SIG-M5 treated with dmso at 0.1 percent for 504 hours (cell line): ENCODE data around the gene CFAP221.
A peak's percentile ranks its signal among the peaks of the same experiment; 100 is the strongest.

Experiments used
- DNase-seq: peaks from one replicate; lab custom pipeline; 2025; ENCODE audit not compliant: unreplicated experiment; lab: John Stamatoyannopoulos, UW

The CFAP221 gene

DNA sequence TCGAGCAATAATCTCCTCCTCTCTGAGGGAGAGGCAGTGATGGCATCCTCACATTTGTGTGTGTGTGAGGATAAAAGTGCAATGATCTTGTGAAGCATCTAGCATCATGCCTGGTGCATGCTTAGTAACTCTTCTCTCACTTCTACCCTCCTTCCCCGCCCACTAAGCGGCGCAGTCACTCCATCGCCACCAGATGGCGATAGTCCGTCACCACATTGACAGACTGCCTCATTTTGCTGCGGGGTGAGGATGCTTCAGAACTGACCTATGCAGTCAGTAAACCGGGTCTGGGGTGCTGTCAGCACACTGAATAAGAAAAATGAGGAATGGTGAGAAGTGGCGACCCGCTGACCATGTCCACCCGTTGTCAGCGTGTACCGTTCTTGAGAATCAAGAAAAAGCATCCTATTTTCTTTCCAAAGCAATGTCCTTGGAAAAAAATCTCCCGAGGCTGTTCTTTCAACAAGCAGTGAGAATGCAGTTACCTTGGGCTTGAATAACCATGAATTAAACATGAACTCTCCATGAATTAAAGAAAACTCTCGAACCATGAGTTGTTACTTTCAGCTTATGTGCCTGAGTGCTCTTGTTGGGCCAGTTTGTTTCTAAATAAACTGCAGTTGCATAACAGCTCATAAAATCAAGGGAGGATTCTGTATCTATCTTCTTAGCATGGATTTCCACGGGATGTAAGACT, 97.5 kb downstream of the CFAP221 start:
- DNase-seq: peak; percentile 79

DNA sequence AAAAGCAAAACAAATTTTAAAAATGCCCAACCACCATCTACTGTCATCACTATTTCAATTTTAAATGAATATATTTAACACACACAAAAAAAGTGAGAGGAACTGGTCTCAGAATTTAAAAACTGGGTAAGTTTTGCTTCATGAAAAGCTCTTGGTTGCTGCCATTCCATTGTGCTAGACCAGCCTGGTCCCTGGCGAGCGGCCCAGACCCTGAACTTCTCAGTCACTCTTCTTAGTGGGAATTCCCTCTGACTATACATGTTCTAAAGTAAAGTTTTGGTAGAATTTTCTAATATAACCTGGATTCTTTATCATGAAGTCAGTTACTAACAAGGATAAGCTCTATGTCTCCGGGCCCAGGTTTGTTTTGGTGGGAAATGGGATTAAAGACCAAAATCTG, 99.9 kb downstream of the CFAP221 start:
- DNase-seq: no peak

DNA sequence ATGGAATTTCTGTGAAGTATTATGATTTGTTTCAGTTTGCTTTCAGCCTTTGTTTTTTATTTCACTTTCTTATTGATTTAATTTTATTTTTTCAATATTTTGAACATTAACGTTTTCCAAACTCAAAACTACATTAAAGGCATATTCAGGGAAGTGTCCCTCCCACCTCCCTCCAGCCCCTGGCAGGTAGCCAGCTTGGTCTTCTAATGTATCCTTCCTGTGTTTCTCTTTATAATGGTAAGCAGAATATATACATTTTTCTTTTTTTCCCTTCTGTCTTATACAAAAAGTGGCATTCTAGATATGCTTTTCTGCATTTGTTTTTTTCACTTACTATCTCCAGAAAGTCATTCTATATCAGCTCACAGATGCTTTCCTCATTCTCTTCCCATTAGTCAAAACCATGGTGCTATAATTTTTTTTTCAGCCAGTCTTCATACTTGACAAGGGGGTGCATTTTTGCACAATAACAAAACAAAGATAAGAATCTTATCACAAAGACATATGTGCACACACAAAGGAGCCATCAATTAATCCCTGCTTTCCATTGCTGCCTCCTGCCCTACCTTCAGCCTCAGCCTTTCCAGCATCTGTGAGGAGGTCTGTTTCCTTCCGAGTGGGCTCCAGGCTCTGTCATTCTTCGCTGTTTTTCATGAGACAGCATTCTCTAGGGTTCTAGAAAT, 101.1 kb downstream of the CFAP221 start:
- DNase-seq: no peak

DNA sequence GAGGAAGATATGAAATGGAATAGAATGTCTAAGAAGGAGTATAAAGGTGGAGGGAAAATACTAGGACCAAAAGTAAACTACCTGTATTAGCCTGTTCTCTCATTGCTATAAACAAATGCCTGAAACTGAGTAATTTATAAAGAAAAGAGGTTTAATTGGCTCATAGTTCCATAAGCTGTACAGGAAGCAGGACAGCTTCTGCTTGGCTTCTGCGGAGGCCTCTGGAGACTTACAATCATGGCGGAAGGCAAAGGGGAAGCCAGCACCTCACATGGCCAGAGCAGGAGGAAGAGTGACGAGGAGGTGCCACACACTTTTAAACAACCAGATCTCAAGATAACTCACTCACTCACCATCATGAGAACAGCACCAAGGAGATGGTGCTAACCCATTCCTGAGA, 101.9 kb downstream of the CFAP221 start:
- no peak for DNase-seq

DNA sequence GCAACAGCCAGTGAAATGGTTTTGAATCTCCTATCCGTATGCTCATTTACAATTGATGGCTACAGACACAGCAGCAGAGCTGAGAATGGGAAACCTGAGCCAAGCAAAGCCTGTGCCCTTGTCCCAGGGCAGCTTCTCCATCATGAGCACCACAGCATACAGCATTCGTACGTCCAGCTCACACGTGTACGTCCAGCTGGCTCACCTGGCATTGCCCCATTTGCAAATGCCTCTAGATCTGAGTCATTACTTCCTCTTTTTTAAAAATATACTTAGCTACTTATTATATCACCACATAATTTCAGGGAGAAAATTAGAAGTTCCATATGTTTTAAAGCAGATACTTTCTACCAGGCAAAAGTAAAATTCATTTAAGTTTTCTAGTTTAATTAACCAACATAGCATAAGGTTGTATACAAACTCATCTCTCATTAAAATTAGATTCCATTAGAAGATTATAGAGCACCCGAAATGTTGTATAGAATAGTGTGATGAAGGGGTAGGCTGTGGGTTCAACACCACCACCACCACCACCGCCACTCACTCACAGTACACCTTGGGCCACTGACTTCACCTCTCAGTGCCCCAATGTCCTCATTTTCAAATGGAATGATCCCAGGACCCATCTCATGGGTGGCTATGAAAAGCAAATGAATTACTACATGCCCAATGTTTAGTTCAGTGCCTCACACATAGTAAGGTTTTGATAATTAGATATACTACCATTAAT, 103.4 kb downstream of the CFAP221 start:
- DNase-seq: no peak

DNA sequence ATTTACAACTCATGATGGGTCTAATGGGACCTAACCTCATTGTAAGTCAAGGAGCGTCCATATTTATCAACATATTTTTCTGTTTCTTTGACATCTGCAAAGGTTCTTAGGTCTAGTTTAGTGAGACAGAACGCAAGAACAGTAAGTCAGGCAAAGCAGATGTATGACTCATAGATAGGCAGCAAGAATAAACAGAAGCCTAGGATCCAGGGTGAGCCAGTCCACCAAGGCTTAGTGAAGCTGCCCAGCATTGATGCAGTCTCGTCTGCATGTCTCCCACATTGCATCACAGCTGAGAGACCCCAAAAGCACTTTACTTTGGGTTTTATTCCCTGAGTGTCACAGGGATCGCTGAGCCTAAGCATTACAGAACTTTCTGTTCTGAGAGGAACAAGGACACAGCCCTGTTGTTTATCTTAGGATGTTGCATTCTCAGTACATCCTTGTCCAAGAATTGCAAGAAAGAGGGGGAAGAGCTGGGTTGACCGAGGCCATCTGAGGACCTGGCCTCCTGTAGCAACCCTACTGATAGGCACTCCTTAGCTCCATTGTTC, 105.2 kb downstream of the CFAP221 start:
- no peak for DNase-seq

DNA sequence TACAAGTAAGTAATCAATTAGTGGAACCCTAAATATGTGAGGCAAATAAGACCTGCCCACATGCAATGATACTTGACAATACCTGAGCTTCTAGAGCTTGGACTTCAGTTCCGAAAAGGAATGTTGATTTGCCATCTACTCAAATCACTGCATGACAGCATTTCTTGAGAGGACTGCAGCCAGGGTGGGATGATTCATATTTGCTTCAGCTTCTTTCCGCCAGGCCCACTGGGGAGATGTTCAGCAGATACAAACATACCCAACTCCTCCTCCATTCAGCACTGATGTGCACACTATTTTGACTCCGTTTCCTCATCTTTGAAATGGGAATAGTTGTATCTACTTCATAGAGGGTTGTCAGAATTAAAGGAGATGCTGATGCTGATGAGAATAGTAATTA, 106.0 kb downstream of the CFAP221 start:
- no peak for DNase-seq

DNA sequence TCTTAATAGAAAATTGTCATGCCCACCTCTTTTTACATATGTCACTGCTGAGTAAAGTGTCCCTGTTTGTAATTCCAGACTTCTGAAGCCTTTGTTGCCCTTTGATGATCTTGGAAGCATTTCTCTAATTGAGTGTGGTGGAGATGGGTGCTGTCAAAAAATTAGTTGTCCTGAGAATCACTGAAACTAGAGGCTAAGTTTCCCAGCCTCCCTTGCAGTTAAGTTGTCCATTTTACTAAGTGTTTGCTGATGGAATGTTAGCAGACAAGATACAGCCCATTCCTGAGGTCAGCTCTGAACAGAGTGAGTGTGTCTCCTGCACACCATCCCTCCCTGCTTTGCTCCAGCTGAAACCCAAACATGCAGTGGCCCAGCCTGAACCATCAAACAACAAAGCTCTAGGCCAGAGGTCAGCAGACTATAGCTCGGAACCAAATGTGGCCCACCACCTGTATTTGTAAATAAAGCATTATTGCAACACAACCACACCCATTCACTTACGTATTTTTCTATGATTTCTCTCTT, 106.7 kb downstream of the CFAP221 start:
- no peak for DNase-seq

DNA sequence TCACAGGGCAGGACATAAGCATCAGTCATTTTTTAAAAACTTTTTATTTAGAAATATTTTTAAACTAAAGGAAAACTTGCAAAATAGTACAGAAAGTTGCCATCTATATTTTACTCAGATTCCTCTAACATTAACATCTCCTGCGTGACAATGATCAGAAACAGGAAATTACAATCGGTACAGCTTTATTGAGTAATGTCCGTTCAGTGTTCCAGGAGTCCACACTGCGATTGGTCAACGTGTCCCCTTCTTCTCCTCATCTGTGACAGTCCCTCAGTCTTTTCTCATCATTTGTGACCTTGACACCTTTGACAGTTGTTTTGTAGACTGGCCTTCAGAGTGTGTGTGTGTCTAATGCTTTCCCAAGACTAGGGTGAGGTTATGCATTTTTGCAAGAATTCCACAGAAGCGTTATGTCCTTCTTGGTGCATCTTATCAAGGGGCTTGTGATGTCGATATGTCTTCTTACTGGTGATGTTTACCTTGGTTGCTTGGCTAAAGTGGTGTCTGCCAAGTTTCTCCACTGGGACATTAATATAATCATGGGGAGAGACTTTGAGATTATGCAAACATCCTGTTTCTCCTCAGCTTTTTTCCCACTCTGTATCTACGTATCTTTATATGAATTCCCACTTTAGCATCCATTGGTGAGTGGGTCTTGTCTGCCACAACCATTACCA, 113.4 kb downstream of the CFAP221 start:
- DNase-seq: peak; percentile 36

DNA sequence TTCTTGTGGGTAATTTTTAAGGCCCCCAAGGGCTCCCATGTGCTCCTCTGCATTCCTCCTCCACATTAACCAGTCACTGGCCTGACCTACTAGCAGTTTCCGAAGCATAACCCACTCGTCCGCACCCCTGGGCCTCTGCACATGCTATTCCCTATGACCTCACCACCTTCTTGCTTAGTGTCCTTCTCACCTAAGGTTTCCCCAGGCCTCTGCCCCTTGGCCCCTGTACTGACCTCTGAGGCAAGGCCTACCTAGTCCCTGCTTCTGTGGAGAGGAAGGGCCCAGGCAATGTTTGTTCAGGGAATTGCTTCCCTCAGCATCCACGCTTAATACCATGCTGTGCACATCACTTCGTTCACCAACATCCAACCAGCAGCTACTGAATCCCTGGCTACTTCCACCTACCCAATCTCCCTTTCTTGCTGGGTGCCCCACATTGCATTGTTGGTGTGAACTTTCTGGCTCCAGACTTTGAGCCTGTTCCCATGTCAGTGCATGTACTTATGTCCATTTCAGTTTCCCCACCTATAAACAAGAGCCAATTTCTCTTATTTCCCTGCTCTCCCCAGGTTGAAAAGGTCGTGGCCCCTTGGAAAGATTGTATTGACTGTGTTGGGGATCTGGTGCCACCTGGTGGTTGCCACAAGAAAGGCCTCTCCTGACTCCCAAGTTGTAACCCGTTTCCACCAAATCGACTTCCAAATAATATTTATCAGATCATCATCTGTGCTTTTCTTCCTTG, 115.5 kb downstream of the CFAP221 start:
- peak; percentile 50 for DNase-seq

DNA sequence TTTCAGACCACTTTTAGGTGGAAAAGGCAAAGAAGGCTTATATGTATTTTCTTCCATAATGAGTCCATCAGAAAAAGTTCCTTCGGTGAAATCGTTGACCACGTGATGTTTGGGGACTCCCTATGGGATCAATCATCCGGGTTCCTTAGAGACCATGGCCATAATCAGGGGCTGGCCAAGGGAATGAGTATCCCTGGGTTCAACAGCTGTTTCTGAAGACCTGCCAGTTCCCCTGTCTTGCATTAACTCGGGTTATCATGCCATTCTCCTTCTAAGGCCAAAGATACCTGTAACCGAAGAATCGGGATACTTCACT, 116.1 kb downstream of the CFAP221 start:
- DNase-seq: no peak

DNA sequence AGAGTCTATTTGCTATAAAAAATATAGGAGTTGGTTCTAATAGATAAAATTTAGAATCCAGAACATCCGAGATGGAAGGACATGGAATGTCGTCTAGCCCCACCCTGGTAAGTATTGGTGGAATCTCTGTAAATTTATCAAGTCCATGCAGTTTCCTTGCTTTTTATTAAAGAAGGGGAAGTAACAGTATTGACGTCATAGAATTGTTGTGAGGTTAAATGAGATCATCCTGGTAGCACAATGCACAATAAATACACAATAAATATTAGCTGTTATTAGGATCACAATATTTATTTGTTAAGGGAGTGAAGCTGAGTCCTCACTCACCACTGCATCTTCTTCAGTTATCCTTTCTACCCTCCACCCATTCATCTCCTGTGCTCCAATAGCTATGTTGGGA, 118.0 kb downstream of the CFAP221 start:
- DNase-seq: no peak

DNA sequence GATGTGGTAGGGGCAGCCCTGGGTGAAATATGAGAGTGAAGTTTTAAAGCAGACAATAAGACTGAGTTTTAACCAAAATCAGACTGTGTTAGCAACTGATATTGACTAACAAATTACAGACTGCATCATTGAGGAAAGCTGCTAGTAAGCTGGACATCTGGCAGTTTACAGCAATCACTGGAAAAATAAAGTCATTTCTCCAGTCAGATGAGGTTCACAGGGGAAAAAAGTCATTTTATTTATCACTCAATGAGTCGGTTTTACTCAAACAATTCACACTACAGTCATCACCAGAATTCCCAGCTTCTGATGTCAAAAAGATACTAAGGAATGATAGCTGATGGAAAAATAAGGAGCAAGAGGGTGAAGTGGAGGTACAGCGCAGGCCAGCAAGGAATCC, 124.3 kb downstream of the CFAP221 start:
- DNase-seq: no peak

DNA sequence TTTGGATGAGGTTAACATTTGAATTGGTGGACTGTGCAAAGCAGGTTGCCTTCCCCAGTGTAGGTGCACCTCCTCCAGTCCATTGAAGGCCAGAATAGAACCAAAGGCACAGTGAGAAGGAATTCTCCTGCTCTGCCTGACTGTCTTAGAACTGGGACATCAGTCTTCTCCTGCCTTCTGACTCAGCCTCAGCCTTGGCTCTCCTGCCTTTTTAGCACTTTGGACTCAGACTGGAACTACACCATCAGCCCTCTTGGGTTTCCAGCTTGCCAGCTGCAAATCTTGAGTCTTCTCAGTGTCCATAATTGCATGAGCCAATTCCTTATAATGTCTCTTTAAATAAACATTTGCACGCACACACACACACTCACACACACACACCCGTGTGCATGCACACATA, 126.8 kb downstream of the CFAP221 start:
- no peak for DNase-seq

DNA sequence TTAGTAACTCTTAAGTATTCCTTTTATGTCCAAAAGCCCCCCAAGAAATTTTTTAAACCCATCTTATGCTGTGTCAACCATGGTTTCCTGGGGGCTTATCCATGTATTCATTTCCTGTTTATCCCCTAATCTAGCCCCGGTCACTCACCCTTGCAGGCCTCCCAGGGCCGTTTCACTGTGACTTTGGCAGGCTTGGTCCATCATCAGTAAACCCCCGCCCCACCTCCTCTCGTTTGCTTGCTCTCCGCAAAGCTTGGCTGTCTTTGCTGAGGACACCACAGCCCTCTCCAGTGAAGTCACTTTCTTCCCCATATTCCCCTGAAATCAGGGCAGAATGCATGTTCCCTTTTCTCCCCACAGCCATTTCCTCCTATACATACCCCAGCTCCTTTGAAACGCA, 127.5 kb downstream of the CFAP221 start:
- DNase-seq: no peak

DNA sequence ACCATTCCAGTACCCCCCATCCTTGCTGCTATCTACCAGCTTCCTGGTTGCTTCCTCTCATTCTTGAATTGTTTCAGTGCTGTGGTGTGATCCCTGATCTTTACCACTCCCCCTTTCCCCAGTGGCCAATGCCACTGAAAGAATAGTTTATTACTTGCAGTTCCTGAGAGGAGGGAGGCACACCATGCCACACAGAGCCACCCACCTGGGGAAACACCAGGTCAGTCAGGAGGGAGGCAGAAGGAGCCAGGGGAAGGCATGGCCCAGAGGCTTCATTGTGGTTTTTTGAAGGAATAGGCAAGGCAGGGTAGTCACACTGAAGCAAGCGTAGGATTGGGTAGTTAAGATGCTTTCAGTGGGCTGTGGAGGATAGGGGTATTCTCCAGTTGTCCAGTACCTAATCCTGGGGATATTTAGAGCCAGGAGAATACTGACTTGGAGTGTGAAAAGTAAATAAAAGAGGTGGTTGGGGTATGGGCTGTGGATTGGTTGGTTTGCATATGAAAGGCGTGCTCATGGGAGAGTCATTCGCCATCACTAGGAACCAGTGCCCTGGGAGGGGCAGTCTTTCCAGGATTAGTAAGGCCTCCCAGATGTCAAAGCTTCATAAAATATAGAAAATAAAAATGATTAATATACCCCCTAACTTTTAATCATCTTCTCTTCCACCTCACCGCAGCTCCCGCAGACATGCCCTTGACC, 128.1 kb downstream of the CFAP221 start:
- DNase-seq: no peak

DNA sequence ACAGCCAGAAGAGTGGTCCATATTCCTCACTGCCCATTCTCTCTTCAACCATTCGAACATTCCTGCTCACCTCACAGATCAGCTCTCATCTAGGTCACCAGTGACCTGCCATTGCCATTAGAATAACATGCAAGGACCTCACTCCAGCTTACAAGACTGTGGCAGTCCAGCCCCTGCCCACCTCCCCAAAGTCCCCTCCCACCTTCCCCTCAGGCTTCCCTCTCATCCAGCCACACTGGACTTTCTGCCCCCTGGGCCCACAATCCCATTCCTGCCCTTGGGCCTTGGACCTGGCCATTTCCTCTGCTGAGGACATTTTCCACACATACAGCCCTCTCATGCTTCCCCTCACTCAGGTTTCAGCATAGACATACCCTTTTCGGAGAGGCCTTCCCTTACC, 129.5 kb downstream of the CFAP221 start:
- no peak for DNase-seq

DNA sequence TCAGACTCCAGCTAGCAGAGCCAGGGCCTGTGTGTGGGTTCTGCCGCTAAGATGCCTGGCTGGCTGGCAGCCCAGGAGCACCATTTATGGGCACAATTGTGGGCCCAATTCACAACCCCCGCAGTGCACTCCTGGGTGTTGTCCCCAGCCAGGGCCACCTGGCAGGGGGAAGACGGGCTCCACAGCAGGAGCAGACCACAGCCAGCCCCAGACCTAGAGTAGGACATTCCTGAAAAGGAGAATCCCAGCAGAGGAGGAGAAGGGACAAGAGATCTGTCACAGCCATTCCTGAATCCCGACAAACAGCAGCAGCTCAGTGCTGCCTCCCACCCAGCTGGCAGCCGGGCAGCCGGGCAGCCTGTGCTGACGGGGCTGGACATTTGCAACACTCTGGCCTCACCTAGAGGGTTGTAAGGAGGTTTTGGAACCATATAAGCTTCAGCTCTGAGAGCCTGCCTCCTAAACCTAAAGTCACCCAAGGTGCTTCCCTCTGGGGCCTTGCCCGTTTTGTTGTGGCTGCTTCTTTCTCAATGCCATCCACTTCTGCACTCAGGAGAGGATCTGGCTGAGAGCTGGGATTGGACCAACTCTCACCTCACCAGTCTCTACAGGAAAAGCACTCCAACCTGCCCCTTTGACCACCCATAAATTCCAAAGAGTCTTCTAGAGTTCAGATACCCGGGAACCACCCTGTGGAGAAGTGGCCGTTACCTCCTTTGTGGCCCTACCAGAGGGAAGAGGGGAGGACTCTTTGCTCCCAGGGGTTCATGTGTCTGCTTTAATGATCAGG, 130.7 kb downstream of the CFAP221 start:
- DNase-seq: no peak

DNA sequence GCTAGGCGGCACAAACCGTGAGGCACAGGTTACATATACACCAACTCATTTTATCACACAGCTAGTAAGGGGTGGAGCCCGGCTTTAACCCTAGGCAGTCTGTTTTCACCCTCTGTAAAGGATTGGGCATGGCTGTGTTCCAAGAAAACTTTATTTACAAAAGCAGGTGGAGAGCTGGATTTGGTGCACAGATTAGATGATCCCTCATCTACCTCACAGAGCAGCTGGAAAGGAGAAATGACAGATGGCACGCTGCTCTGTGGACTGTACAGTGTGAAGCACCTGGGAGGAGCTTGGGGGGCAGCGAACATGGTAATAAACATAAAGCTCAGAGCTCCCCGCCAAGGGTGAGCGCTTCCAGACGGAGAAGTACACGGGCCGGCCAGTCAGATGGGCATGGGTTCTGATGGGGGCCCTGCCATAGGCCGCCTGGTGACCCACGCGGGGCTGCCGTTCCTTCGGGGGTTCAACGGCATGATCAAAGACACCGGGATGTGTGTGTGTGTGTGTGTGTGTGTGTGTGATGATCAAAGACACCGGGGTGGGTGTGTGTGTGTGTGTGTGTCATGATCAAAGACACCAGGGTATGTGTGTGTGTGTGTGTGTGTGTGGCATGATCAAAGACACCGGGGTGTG, 133.9 kb downstream of the CFAP221 start:
- no peak for DNase-seq
